Mesendoderm (in vitro differentiated cells): Measurements from ENCODE around the gene CD9.

Experiments
- DNase-seq: peaks from one replicate; pipeline ENCODE4 v3.0.0; 2013
- H2AK5ac ChIP-seq: 2 replicates; pipeline ENCODE4 v1.6.1; 2013; ENCODE audit warnings: low read length, inconsistent platforms
- H2BK120ac ChIP-seq: 2 replicates; pipeline ENCODE4 v1.6.1; 2013; ENCODE audit warnings: low read depth, mild to moderate bottlenecking, low read length, moderate library complexity, mixed read lengths
- H2BK15ac ChIP-seq: replicated peaks from 2 replicates; pipeline ENCODE4 v1.6.1; 2013; ENCODE audit warnings: low read depth, mild to moderate bottlenecking, moderate library complexity
- H2BK5ac ChIP-seq: 2 replicates; pipeline ENCODE4 v1.6.1; 2013; ENCODE audit warnings: low read length, inconsistent platforms
- H3K18ac ChIP-seq: 2 replicates; pipeline ENCODE4 v1.6.1; 2013; ENCODE audit warnings: mild to moderate bottlenecking, low read length, mixed read lengths
- H3K23ac ChIP-seq: one replicate; pipeline ENCODE4 v1.6.1; 2013; ENCODE audit warnings: low read length
- H3K27ac ChIP-seq: 2 replicates; pipeline ENCODE4 v1.5.1; 2013; ENCODE audit warnings: low read depth, mild to moderate bottlenecking, inconsistent platforms, low read length, moderate library complexity
- H3K27me3 ChIP-seq: 2 replicates; pipeline ENCODE4 v1.6.1; 2013; ENCODE audit warnings: low read length, control low read depth, mild to moderate bottlenecking, inconsistent platforms; ENCODE audit not compliant: insufficient read depth, poor library complexity
- H3K36me3 ChIP-seq: 2 replicates; pipeline ENCODE4 v1.6.1; 2013; ENCODE audit warnings: low read length, inconsistent platforms; ENCODE audit not compliant: control insufficient read depth, insufficient read depth
- H3K4ac ChIP-seq: one replicate; pipeline ENCODE4 v1.6.1; 2013; ENCODE audit warnings: low read depth, mild to moderate bottlenecking, low read length, moderate library complexity
- H3K4me1 ChIP-seq: 2 replicates; pipeline ENCODE4 v1.6.1; 2013; ENCODE audit warnings: low read depth, low read length, inconsistent platforms; ENCODE audit not compliant: control insufficient read depth
- H3K4me2 ChIP-seq: 2 replicates; pipeline ENCODE4 v1.6.1; 2013; ENCODE audit warnings: low read length
- H3K4me3 ChIP-seq: 2 replicates; pipeline ENCODE4 v1.5.1; 2013; ENCODE audit warnings: mild to moderate bottlenecking, low read length
- H3K56ac ChIP-seq: one replicate; pipeline ENCODE4 v1.6.1; 2013; ENCODE audit warnings: low read length
- H3K79me1 ChIP-seq: 2 replicates; pipeline ENCODE4 v1.6.1; 2013; ENCODE audit warnings: low read length, inconsistent platforms
- H3K79me2 ChIP-seq: 2 replicates; pipeline ENCODE4 v1.6.1; 2013; ENCODE audit warnings: mild to moderate bottlenecking, low read length; ENCODE audit not compliant: control insufficient read depth, insufficient read depth
- H3K9ac ChIP-seq: 2 replicates; pipeline ENCODE4 v1.6.1; 2013; ENCODE audit warnings: low read length, inconsistent platforms
- H4K5ac ChIP-seq: one replicate; pipeline ENCODE4 v1.6.1; 2013; ENCODE audit warnings: low read length
- H4K8ac ChIP-seq: one replicate; pipeline ENCODE4 v1.6.1; 2013; ENCODE audit warnings: low read depth, mild to moderate bottlenecking, control low read depth, low read length, moderate library complexity
- WGBS: extraction: QIAGEN DNeasy Blood & Tissue Kit; methylation state at CpG from one replicate; pipeline ENCODE4 v1.1.7; 2013; ENCODE audit warnings: low lambda C conversion rate, missing lambda C conversion rate; ENCODE audit not compliant: insufficient coverage; ENCODE audit errors: extremely low coverage; 5-methylcytosine and 5-hydroxymethylcytosine counted together

CD9 gene

DNA sequence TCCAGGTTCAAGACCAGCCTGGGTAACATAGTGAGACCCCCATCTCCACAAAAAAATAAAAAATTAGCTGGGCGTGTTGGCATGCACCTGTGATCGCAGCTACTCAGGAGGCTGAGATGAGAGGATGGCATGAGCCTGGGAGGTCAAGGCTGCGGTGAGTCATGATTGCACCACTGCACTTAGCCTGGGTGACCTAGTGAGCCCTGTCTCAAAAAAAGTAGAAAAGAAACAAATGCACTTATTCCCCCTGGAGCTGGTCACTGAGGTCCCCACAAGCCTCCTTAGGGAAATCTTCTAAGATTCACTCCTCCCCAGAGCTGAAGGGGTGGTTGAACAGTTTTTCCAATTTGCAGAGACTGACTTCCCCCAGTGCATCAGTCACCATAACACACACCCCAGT lies 1.6 kb downstream of the CD9 start:
- Histone ChIP-seq H3K79me1 (peaks cover 6% of the 10 kb centered on the region), H3K79me2 (peaks cover 17% of the 10 kb centered on the region), H3K4me1 (peaks cover 13% of the 10 kb centered on the region), H3K9ac (no peak overlapping the region), H2BK15ac (no peak overlapping the region), H3K36me3 (no peaks in the 10 kb centered on the region), H4K5ac (no peak overlapping the region), H3K27ac (no peak overlapping the region), H3K23ac (no peak overlapping the region), H2AK5ac (no peak overlapping the region), H3K18ac (no peak overlapping the region), H3K56ac (no peak overlapping the region), H3K27me3 (no peaks in the 10 kb centered on the region), H2BK120ac (no peak overlapping the region), H3K4me3 (no peak overlapping the region), H4K8ac (no peak overlapping the region), H3K4me2 (no peak overlapping the region), H3K4ac (no peak overlapping the region), H2BK5ac (no peak overlapping the region)
- DNase-seq = no peak
- no CpG with 5 or more reads among the region's 3 CpGs for WGBS

DNA sequence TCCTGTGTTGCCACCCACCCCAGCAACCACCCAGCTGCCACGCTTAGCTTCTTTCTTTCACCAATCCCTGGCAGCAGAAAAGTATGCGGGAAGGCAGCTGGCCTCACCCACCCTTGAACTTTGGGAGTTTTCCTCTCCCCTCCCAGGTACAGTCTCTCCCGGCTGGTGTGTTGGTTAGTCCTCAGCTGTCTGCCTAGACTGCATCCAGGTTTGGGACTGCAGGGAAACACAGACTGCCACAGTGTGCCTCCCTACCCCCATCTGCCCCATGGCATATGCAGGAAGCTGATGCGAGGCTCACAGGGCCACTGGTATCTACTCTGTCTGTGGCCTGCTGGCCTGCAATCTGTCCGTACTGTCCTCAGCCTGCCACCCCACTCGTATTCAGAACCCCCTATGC lies 2.1 kb downstream of the CD9 start:
- Histone ChIP-seq H2BK5ac (no peak overlapping the region), H2BK120ac (no peak overlapping the region), H3K36me3 (no peaks in the 10 kb centered on the region), H4K5ac (no peak overlapping the region), H3K56ac (no peak overlapping the region), H3K18ac (no peak overlapping the region), H4K8ac (no peak overlapping the region), H3K4me3 (no peak overlapping the region), H3K4ac (no peak overlapping the region), H3K27ac (no peak overlapping the region), H3K79me1 (peaks cover 6% of the 10 kb centered on the region), H3K79me2 (peaks cover 17% of the 10 kb centered on the region), H3K4me1 (peaks cover 13% of the 10 kb centered on the region), H3K23ac (no peak overlapping the region), H3K4me2 (no peak overlapping the region), H3K27me3 (no peaks in the 10 kb centered on the region), H3K9ac (peak overlapping the region; percentile 18), H2BK15ac (no peak overlapping the region), H2AK5ac (no peak overlapping the region)
- WGBS = no CpG with 5 or more reads among the region's 6 CpGs
- DNase-seq = no peak

DNA sequence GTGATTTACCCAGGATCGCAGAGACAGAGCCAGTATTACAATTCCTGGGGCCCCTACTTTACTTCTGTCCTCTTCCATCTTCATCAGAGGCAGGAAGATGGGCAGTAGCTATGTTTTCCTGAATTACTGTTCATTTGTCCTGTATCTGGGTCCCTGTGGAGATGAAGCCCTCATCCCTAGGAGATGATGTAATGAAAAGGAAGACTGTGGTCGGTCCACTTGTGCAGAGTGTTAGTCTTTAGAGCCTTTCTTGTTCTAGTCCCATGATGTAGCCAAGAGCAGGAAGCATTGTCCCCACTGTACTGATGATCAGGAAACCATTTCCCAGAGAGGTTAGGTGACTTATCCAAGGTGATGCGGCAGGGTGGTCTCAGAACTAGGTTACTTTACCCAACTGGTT lies 2.6 kb downstream of the CD9 start:
- no peak overlapping the region for H3K4me3 ChIP-seq
- peaks cover 19% of the 10 kb centered on the region for H3K79me2 ChIP-seq
- no peak overlapping the region for H3K4ac ChIP-seq
- no peak for DNase-seq
- H3K4me1 ChIP-seq = peaks cover 12% of the 10 kb centered on the region
- no peaks in the 10 kb centered on the region for H3K36me3 ChIP-seq
- no peak overlapping the region for H2BK5ac ChIP-seq
- no peaks in the 10 kb centered on the region for H3K27me3 ChIP-seq
- H3K18ac ChIP-seq = no peak overlapping the region
- H4K8ac ChIP-seq = no peak overlapping the region
- no peak overlapping the region for H2BK15ac ChIP-seq
- H3K27ac ChIP-seq = no peak overlapping the region
- no peak overlapping the region for H3K56ac ChIP-seq
- WGBS = no CpG with 5 or more reads among the region's 3 CpGs
- no peak overlapping the region for H2BK120ac ChIP-seq
- H3K23ac ChIP-seq = no peak overlapping the region
- no peak overlapping the region for H4K5ac ChIP-seq
- H2AK5ac ChIP-seq = no peak overlapping the region
- H3K79me1 ChIP-seq = peaks cover 6% of the 10 kb centered on the region
- H3K9ac ChIP-seq = no peak overlapping the region
- no peak overlapping the region for H3K4me2 ChIP-seq

DNA sequence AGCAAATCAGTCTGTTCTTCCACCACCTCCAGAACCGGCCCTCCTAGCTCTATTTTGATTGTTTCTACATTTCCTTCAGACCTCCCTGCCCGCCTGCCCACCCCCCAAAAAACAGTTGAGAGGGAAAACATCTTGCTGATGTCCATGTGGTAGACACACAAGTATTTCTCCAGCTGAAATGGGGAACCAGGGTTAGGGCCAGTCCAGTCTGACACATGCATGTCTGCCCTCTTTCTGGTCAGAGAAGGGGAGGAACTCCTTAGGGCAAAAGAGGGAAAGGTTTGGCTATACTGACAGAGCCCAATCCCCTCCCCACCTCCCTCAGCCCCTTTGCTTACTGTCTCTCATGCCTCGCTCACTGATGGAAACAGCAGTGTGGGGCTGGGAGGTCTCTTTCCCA lies 3.4 kb downstream of the CD9 start:
- no peak overlapping the region for H3K18ac ChIP-seq
- no peak overlapping the region for H3K9ac ChIP-seq
- H3K23ac ChIP-seq = no peak overlapping the region
- H3K27me3 ChIP-seq = no peaks in the 10 kb centered on the region
- H2BK120ac ChIP-seq = no peak overlapping the region
- H2BK5ac ChIP-seq = no peak overlapping the region
- no peak overlapping the region for H3K4ac ChIP-seq
- peaks cover 19% of the 10 kb centered on the region for H3K79me2 ChIP-seq
- no peak for DNase-seq
- no peak overlapping the region for H2BK15ac ChIP-seq
- no CpG with 5 or more reads among the region's 3 CpGs for WGBS
- no peak overlapping the region for H3K4me2 ChIP-seq
- no peak overlapping the region for H3K27ac ChIP-seq
- H3K79me1 ChIP-seq = peaks cover 6% of the 10 kb centered on the region
- no peak overlapping the region for H2AK5ac ChIP-seq
- peaks cover 11% of the 10 kb centered on the region for H3K4me1 ChIP-seq
- H4K5ac ChIP-seq = no peak overlapping the region
- no peaks in the 10 kb centered on the region for H3K36me3 ChIP-seq
- no peak overlapping the region for H3K4me3 ChIP-seq
- H4K8ac ChIP-seq = no peak overlapping the region
- H3K56ac ChIP-seq = no peak overlapping the region

DNA sequence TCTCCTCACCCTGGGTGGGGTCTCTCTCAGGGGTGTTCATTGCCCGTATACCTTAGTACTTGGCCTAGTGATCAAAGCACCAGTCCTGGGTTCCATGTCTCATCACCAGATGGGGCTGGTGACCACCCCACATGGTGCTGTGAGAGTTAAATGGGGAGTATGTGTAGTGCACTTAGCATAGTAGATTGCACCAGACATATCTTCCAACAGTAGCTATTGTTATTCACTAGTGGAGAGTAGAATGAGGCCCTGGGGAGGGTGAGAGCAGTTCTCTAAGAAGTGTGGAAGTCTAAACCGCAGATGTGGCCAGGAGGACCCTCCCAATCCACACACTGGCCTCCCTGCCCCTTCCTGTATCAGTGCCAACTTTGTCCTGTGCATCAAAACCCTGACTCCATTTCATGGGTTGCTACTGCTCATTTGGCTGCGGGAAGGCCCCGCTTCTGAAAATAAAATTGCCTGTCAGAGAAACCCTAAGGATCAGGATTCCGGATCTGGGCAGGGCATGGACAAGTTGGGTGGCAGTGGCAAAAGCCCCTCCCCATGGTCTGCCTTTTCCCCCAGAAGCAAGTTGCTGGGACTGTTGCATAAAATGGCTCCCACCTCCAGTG lies 4.4 kb downstream of the CD9 start:
- H3K23ac ChIP-seq = no peak overlapping the region
- H3K27ac ChIP-seq = no peak overlapping the region
- H4K5ac ChIP-seq = no peak overlapping the region
- H2BK120ac ChIP-seq = no peak overlapping the region
- peak overlapping the region; percentile 14 for H3K9ac ChIP-seq
- H3K4ac ChIP-seq = peak overlapping the region; percentile 44
- H3K27me3 ChIP-seq = no peaks in the 10 kb centered on the region
- no peak overlapping the region for H3K4me2 ChIP-seq
- DNase-seq = no peak
- peaks cover 21% of the 10 kb centered on the region for H3K79me2 ChIP-seq
- no peak overlapping the region for H2AK5ac ChIP-seq
- no peak overlapping the region for H4K8ac ChIP-seq
- H3K36me3 ChIP-seq = no peaks in the 10 kb centered on the region
- no CpG with 5 or more reads among the region's 5 CpGs for WGBS
- peaks cover 11% of the 10 kb centered on the region for H3K4me1 ChIP-seq
- no peak overlapping the region for H2BK15ac ChIP-seq
- H3K79me1 ChIP-seq = peaks cover 8% of the 10 kb centered on the region
- H3K4me3 ChIP-seq = no peak overlapping the region
- H3K56ac ChIP-seq = peak overlapping the region; percentile 52
- H2BK5ac ChIP-seq = peak overlapping the region; percentile 1
- H3K18ac ChIP-seq = no peak overlapping the region

DNA sequence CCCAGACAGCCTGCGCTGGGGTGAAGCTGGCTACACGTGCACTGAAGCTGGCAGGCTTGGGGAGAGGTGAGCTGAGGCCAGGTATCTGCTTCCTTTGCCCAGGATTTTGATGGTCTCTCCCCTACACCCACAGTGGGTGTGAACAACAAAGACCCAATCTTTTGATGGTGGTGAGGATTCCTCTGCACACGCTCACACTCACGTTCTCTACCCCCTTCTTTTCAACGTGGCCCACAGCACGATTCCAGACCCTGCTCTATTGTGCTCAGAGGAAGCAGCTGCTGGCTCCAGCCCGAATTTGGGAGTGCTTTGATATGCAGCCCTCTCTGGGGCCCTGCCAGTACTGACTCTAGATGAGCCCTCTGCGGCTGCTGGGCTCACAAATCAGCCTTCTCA lies 4.9 kb downstream of the CD9 start:
- peak overlapping the region; percentile 1 for H2BK5ac ChIP-seq
- peak; percentile 84 for DNase-seq
- H3K79me1 ChIP-seq = peaks cover 11% of the 10 kb centered on the region
- H3K18ac ChIP-seq = no peak overlapping the region
- no peaks in the 10 kb centered on the region for H3K36me3 ChIP-seq
- no peak overlapping the region for H2BK15ac ChIP-seq
- H3K56ac ChIP-seq = peak overlapping the region; percentile 52
- H3K4me2 ChIP-seq = no peak overlapping the region
- no peak overlapping the region for H2BK120ac ChIP-seq
- H2AK5ac ChIP-seq = no peak overlapping the region
- no peak overlapping the region for H3K4me3 ChIP-seq
- WGBS = no CpG with 5 or more reads among the region's 8 CpGs
- H3K4me1 ChIP-seq = peaks cover 11% of the 10 kb centered on the region
- H3K79me2 ChIP-seq = peaks cover 21% of the 10 kb centered on the region
- no peak overlapping the region for H4K5ac ChIP-seq
- H3K27ac ChIP-seq = peak overlapping the region; percentile 20
- peak overlapping the region; percentile 14 for H3K9ac ChIP-seq
- no peak overlapping the region for H3K23ac ChIP-seq
- peak overlapping the region; percentile 44 for H3K4ac ChIP-seq
- H4K8ac ChIP-seq = no peak overlapping the region
- no peaks in the 10 kb centered on the region for H3K27me3 ChIP-seq
